ENCODE data around the gene CHMP4A.
"Not testable (repeated sequence)": the region's sequence is repeated elsewhere in the genome, so short reads cannot be mapped to it uniquely, and the experiment has no call there.

Gene CHMP4A

GRCh38 chr14:24246765-24247212 lies 33.5 kb upstream of the CHMP4A start:
- DNase-seq (ENCODE audit: low read depth), result no peak

DNA sequence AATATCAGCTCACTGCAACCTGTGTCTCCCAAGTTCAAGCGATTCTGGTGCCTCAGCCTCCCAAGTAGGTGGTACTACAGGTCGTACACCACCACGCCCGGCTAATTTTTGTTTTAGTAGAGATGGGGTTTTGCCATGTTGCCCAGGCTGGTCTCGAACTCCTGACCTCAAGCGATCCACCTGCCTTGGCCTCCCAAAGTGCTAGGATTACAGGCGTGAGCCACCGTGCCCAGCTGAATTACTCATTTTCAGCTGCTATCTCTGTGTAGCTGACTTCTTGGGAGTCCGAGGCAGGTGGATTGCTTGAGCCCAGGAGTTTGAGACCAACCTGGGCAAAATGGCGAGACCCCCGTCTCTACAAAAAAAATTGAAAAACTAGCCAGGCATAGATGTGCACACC lies 32.1 kb upstream of the CHMP4A start:
- DNase-seq (ENCODE audit: low read depth), result not testable (repeated sequence)

- no peak for DNase-seq (ENCODE audit: low read depth)
Measured at GRCh38 chr14:24243336-24243836, 30.1 kb upstream of the CHMP4A start.

DNA sequence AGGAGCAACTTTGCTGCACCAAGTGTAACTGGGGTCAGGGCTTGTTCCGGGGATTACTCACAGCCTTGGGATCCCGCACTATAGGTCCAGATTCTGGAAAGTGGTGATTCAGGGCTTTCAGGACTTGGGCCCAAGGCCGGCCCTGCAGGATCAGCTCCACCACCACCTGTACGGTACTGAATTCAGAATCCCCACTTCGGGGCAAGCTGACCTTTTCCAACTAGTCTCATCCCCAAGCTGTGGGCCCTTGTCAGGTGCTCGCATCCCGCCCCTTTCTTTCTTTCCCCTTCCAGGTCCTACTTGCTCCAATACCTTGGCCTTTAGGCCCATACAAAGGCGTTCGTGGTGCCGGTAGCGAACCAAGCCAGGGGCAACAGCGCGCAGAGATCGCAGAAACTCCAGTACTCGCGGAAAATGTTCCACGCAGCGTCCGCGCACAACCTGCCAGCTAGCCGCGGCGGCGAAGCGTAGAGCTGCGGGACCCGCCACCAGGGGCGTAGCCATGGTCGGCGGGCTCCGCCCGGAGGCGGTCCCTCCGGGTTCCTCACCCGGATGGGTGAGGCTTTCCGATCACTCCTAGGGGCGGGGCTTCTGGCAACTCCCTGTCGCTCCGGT lies 28.6 kb upstream of the CHMP4A start:
- DNase-seq (ENCODE audit: low read depth), result peak; percentile 87

- no peak for DNase-seq (ENCODE audit: low read depth)
Measured at GRCh38 chr14:24240110-24240918, 27.0 kb upstream of the CHMP4A start.

GRCh38 chr14:24238527-24239037 lies 25.3 kb upstream of the CHMP4A start:
- DNase-seq (ENCODE audit: low read depth), result no peak

- no peak for DNase-seq (ENCODE audit: low read depth)
Measured at GRCh38 chr14:24238123-24238522, 24.8 kb upstream of the CHMP4A start.

- DNase-seq (ENCODE audit: low read depth), result no peak
Measured at GRCh38 chr14:24237463-24237955, 24.2 kb upstream of the CHMP4A start.

- DNase-seq (ENCODE audit: low read depth), result no peak
Measured at GRCh38 chr14:24236689-24237462, 23.6 kb upstream of the CHMP4A start.

GRCh38 chr14:24235804-24236688 lies 22.8 kb upstream of the CHMP4A start:
- no peak for DNase-seq (ENCODE audit: low read depth)

GRCh38 chr14:24234095-24235005 lies 21.1 kb upstream of the CHMP4A start:
- DNase-seq (ENCODE audit: low read depth), result no peak

GRCh38 chr14:24233538-24233866 lies 20.2 kb upstream of the CHMP4A start:
- no peak for DNase-seq (ENCODE audit: low read depth)

- DNase-seq (ENCODE audit: low read depth), result no peak
Measured at GRCh38 chr14:24232645-24233537, 19.6 kb upstream of the CHMP4A start, which contains the start of gene GMPR2. Gene GMPR2 (plus strand): TSS chr14:24232929. CDS start chr14:24233254, 325 bp downstream.

GRCh38 chr14:24232121-24232644 lies 18.9 kb upstream of the CHMP4A start, which contains the start of gene NEDD8:
Gene NEDD8 (minus strand): TSS chr14:24232367. CDS start chr14:24232267, 100 bp downstream.
- peak; percentile 77 for DNase-seq (ENCODE audit: low read depth)

DNA sequence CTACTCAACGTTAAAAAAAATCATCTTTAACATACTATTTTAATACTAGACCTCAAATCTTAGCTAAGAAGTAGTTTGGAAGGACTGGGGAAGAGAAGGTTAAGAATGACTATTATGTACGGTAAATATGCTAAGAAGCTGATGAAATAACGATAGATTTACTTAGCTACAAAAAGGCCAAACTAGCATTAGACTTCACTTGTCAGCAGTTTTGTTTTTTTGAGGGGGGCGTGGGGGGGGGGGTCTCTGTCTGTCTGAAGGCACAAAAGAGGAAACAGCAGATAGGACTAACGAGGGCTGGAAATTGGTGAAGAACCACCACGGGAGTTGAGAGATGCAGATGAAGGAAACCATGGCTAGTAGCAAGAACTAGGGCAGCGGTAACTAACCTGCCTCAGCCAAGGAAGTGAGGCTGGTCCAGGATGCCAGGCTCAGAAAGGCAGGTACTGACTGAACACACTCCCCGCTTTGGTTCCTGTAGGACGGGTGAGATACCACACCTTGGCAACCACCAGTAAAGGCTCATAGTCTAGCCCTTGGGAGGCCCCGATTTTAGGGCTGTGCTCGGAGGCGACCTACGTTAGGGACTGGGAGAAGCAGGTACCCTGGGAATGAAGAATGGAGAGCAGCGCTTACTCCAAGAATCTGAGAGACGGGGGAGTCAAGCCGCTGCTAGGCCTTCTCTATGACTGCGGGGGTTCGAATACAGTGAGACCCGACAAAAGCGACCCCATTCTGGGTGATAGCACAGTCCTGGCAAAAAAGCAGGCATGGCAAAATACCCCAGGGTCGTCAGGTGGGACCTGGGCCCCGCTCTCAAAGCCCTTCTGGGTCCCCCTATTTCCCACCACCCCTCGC lies 18.2 kb upstream of the CHMP4A start:
- DNase-seq (ENCODE audit: low read depth), result no peak

DNA sequence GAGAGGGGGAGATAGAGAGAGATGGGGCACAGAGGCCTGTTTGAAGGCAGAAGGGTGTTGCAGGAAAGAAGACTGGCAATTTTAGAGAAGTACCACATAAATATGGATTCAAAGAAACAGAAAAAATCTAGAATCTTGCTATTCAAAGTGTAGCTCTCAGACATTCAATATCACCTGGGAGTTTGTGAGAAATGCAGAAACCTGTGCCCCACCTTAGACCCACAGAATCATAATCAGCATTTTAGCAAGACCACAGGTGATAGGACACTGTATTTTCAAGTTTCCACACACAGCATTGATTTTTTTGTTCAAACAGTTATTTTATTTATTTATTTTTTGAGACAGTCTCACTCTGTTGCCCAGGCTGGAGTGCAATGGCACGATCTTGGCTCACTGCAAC lies 15.6 kb upstream of the CHMP4A start:
- DNase-seq (ENCODE audit: low read depth), result no peak

DNA sequence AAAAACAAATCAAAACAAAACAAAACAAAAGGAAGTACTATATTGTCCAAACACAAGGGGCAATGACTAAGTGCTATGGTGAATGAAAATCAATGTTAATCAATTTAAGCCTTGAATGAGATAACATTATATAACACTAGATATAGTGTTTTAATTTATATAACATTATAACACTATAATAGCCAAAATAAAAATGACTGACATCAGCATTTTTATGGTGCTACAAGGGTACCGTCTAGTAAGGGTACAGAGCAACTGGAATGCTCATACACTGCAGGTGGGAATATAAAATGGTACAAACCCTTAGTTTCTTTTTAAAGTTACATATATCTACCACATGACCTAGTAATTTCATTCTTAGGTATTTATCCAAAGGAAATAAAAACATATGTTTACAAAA lies 13.2 kb upstream of the CHMP4A start:
- no peak for DNase-seq (ENCODE audit: low read depth)

DNA sequence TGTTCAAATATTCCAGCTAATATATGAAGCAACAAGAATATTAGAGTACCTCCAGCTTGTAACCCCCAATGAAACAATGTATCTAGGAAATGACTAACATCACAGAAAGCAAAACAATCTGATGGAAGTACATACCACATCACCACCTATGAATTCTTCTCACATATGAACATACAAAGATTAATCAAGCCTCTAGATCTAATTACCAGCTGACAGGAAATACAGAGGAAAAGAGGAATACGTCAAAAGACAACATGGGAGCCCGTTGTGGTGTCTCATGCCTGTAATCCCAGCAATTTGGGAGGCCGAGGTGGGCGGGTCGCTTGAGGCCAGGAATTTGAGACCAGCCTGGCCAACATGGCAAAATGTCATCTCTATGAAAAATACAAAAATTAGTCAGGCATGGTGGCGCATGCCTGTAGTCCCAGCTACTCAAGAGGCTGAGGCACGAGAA lies 11.4 kb upstream of the CHMP4A start:
- no peak for DNase-seq (ENCODE audit: low read depth)

All from activated gamma-delta T cell treated with anti-CD3 and anti-CD28 coated beads, Interleukin-2, amount 50 U/mL, for 16 hours (primary cell).